ENCODE results near the gene BARHL2. TPM values are rescaled to one million over a fixed set of nuclear protein-coding genes. Genes with fewer than 3 reads are reported as not detected.

The BARHL2 gene
- total RNA-seq: not detected

DNA sequence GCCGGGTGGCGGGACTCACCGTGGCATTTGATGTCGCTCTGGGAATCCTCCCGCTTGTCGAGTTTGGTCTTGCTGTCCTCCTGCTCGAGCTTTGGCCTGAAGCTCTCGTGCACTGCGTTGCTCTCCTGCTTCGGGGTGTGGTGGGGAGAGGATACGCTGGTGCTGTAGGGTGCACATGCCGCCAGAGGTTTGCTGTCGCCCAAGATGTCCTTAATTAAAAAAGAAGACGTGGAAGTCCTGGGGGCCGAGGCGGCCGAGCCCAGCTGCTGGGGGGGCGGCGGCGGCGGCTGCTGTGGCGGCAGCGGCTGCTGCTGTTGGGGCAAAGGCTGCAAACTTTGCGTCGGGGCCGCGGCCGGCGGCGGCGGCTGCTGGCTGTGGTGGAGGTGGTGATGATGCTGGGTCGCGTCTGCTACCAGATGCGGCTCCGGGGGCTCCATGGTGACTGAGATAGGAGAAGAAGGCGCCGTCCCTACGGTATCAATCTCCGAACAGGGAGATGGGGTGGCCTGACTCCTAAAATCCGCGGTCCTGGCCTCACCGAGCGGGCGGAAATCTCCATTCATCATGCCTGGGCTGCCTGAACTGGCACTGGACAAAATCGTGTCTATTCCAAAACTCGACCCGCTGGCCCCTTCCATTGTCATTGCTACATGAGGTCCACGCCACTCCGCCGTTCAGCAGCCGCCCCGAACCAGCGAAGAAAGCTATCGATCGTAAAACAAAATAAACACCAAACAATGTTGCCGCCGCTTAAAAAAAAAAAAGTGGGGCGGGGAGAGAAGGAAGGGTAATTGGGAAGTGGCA, at the start of gene BARHL2:
TSS of gene BARHL2 (minus strand) at position 751 of the 804 bp plus-strand sequence. CDS start at position 644, 107 bp downstream.
- no peaks in the 10 kb centered on the region for H3K36me3 ChIP-seq
- no peaks in the 10 kb centered on the region for H3K9me3 ChIP-seq
- peaks cover 43% of the 10 kb centered on the region for H3K4me1 ChIP-seq
- TF ChIP-seq EP300 (IDR thresholded peaks at IDR 0.05): no peak
- TF ChIP-seq, protein P1, sequence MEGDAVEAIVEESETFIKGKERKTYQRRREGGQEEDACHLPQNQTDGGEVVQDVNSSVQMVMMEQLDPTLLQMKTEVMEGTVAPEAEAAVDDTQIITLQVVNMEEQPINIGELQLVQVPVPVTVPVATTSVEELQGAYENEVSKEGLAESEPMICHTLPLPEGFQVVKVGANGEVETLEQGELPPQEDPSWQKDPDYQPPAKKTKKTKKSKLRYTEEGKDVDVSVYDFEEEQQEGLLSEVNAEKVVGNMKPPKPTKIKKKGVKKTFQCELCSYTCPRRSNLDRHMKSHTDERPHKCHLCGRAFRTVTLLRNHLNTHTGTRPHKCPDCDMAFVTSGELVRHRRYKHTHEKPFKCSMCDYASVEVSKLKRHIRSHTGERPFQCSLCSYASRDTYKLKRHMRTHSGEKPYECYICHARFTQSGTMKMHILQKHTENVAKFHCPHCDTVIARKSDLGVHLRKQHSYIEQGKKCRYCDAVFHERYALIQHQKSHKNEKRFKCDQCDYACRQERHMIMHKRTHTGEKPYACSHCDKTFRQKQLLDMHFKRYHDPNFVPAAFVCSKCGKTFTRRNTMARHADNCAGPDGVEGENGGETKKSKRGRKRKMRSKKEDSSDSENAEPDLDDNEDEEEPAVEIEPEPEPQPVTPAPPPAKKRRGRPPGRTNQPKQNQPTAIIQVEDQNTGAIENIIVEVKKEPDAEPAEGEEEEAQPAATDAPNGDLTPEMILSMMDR (IDR thresholded peaks at IDR 0.05): no peak
- TF ChIP-seq POLR2A (IDR thresholded peaks at IDR 0.05): no peak
- no peak for TF ChIP-seq POLR2AphosphoS5 (IDR thresholded peaks at IDR 0.05)
- peak within 1 kb of the TSS; percentile 43 for H3K4me3 ChIP-seq
- 8% methylated on average over 39 of the region's 58 CpGs for WGBS
- H3K27ac ChIP-seq: no peak within 1 kb of the TSS
- DNase-seq (ENCODE audit: low spot score in 2 of 2): no peak
- H3K27me3 ChIP-seq: peaks cover 100% of the 10 kb centered on the region

DNA sequence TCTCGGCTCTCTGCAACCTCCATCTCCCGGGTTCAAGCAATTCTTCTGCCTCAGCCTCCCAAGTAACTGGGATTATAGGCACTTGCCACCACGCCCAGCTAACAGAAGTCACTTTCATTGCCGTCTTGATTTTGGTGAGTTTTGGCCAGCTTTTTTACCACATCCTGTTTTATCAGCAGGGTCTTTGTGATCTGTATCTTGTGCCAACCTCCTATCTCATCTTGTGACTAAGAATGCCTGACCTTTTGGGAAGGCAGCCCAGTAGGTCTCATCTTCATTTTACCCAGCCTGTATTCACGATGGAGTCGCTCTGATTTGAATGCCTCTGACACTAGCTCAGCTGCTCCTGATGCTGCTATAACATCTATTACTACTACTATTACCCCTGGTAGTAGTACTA, 46.8 kb upstream of the BARHL2 start:
- Histone ChIP-seq H3K9me3 (no peaks in the 10 kb centered on the region), H3K4me1 (no peaks in the 10 kb centered on the region), H3K27ac (no peak overlapping the region), H3K36me3 (no peaks in the 10 kb centered on the region), H3K4me3 (no peak overlapping the region), H3K27me3 (peaks cover 25% of the 10 kb centered on the region)
- TF ChIP-seq EP300 (IDR thresholded peaks at IDR 0.05): no peak
- no peak for TF ChIP-seq POLR2AphosphoS5 (IDR thresholded peaks at IDR 0.05)
- TF ChIP-seq POLR2A (IDR thresholded peaks at IDR 0.05): no peak
- TF ChIP-seq, protein P1 (IDR thresholded peaks at IDR 0.05): no peak
- DNase-seq (ENCODE audit: low spot score in 2 of 2): no peak
- 81% methylated on average over 6 of the region's 6 CpGs for WGBS

DNA sequence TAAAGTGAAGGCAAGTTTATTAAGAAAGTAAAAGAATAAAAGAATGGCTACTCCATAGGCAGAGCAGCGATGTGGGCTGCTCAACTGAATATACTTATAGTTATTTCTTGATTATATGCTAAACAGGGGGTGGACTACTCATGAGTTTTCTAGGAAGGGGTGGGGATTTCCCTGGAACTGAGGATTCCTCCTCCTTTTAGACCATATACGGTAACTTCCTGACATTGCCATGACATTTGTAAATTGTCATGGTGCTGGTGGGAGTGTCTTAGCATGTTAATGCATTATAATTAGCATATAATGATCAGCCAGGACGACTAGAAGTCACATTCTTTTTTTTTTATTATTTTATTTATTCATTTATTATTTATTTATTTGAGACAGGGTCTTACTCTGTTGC, 46.4 kb upstream of the BARHL2 start:
- no peaks in the 10 kb centered on the region for H3K36me3 ChIP-seq
- 77% methylated on average over 3 of the region's 3 CpGs for WGBS
- H3K4me1 ChIP-seq: no peaks in the 10 kb centered on the region
- H3K4me3 ChIP-seq: no peak overlapping the region
- TF ChIP-seq POLR2AphosphoS5 (IDR thresholded peaks at IDR 0.05) (no peak), POLR2A (IDR thresholded peaks at IDR 0.05) (no peak), EP300 (IDR thresholded peaks at IDR 0.05) (no peak)
- TF ChIP-seq, protein P1 (IDR thresholded peaks at IDR 0.05): no peak
- no peaks in the 10 kb centered on the region for H3K9me3 ChIP-seq
- peaks cover 25% of the 10 kb centered on the region for H3K27me3 ChIP-seq
- DNase-seq (ENCODE audit: low spot score in 2 of 2): no peak
- no peak overlapping the region for H3K27ac ChIP-seq

DNA sequence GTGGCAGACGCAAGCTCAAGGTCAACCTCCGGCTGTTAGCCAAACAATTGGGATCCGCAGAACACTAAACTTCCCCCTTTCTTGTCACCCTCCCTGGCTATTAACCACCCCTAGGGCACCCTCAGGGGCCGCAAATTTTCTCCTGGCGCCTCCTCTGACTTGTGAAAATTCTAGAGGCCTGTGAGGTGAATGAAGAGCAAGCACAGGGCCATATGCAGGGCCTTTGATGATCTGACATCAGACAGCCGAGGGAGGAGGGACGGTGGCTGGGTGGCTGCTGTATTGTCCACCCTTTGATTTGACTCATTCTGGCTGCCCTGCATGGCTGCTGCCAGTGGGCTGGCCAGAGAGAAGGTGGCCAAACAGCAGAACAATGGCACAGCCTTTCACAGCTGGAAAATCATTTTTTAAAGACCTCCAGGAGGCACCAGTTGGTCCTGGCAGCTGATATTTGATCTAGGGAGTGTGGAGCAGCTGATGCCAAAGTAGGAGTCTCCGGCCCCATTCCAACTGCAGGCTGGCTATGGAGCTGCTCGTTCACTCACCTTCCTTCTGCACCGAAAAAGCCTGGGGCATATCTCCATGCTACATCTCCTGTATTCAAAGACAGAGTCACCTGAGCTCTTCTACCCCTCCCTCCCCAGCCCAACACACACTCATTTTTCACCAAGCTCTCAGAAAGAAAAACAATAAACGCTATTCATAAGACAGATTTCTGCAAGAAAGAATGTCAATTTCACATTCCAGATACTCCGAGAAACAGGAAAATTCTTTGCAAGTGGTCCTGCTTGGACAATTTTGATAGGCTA, 44.9 kb upstream of the BARHL2 start:
- H3K36me3 ChIP-seq: no peaks in the 10 kb centered on the region
- WGBS: 45% methylated on average over 12 of the region's 12 CpGs
- H3K27me3 ChIP-seq: peaks cover 25% of the 10 kb centered on the region
- H3K27ac ChIP-seq: no peak overlapping the region
- H3K4me3 ChIP-seq: no peak overlapping the region
- no peak for DNase-seq (ENCODE audit: low spot score in 2 of 2)
- H3K4me1 ChIP-seq: no peaks in the 10 kb centered on the region
- no peaks in the 10 kb centered on the region for H3K9me3 ChIP-seq
- no peak for TF ChIP-seq EP300 (IDR thresholded peaks at IDR 0.05)
- TF ChIP-seq POLR2A (IDR thresholded peaks at IDR 0.05): no peak
- TF ChIP-seq, protein P1 (IDR thresholded peaks at IDR 0.05): no peak
- TF ChIP-seq POLR2AphosphoS5 (IDR thresholded peaks at IDR 0.05): no peak

DNA sequence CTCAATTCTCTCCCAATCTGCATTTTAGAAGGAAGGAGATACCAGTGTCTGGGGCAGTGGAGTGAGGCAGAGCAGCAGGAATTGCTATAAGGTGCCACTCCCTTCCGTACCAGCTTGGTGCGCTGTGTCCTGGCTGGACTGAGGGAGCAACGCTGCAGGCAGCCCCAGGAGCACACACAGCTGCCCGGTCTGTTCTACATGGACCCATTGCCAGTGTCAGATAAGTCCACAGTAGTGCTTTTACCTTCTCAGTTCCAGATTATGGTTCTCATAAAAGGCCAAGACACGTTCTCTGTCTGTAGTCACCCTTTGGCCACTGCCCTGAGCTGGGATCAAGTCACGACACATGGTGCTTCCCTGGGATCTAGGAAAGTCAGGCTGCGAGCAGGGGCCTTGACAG, 44.1 kb upstream of the BARHL2 start:
- Histone ChIP-seq H3K27me3 (peaks cover 25% of the 10 kb centered on the region), H3K36me3 (no peaks in the 10 kb centered on the region), H3K4me3 (no peak overlapping the region), H3K9me3 (no peaks in the 10 kb centered on the region), H3K27ac (no peak overlapping the region), H3K4me1 (no peaks in the 10 kb centered on the region)
- 84% methylated on average over 5 of the region's 7 CpGs for WGBS
- no peak for TF ChIP-seq POLR2A (IDR thresholded peaks at IDR 0.05)
- no peak for TF ChIP-seq EP300 (IDR thresholded peaks at IDR 0.05)
- no peak for TF ChIP-seq POLR2AphosphoS5 (IDR thresholded peaks at IDR 0.05)
- TF ChIP-seq, protein P1 (IDR thresholded peaks at IDR 0.05): no peak
- no peak for DNase-seq (ENCODE audit: low spot score in 2 of 2)

Data from suprapubic skin (tissue), 4 donors.